Stimulated activated CD8-positive, alpha-beta memory T cell treated with anti-CD3 and anti-CD28 coated beads, Interleukin-7, amount 100 ng/mL, for 24 hours (primary cell): ENCODE data around the gene GPR153.
"Not testable (repeated sequence)": the region's sequence is repeated elsewhere in the genome, so short reads cannot be mapped to it uniquely, and the experiment has no call there.

ENCODE experiments used
- DNase-seq: peaks from one replicate; pipeline ENCODE4 v3.0.0-alpha.2; 2020; ENCODE audit warnings: low read depth

GPR153 gene

DNA sequence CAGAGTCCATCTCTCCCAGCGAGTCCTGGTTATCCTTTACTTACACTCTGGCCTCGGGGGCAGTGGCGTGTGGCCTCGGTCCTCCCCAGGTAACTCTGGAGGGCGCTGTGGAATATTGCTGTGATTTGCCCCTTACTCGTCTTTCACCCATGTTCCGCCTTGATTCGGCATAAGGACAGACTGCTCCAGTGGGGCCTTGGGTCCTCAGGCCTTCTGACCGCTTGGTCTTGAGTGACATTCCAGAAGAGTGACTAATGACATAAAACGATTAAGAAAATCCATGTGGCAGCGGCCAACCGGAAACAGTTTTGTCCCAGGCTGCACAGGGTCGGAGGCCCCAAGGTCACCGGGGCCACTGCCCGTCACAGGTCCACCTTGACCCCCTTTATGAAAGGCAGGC is 36.2 kb downstream of the GPR153 start:
- no peak for DNase-seq

- no peak for DNase-seq
These were observed 37.3 kb downstream of the GPR153 start for GRCh38 chr1:6223617-6224016.

GRCh38 chr1:6222636-6223035 is 38.3 kb downstream of the GPR153 start:
- no peak for DNase-seq

- no peak for DNase-seq
These were observed 39.6 kb downstream of the GPR153 start for GRCh38 chr1:6221210-6221784.

- DNase-seq, result no peak
These were observed 40.7 kb downstream of the GPR153 start for GRCh38 chr1:6220236-6220635.

GRCh38 chr1:6219641-6220040 is 41.3 kb downstream of the GPR153 start:
- not testable (repeated sequence) for DNase-seq

GRCh38 chr1:6218375-6219164 is 42.3 kb downstream of the GPR153 start:
- DNase-seq, result no peak

- DNase-seq, result no peak
These were observed 48.5 kb downstream of the GPR153 start for GRCh38 chr1:6212193-6212959.

- no peak for DNase-seq
These were observed 49.2 kb downstream of the GPR153 start for GRCh38 chr1:6211731-6212130.

DNA sequence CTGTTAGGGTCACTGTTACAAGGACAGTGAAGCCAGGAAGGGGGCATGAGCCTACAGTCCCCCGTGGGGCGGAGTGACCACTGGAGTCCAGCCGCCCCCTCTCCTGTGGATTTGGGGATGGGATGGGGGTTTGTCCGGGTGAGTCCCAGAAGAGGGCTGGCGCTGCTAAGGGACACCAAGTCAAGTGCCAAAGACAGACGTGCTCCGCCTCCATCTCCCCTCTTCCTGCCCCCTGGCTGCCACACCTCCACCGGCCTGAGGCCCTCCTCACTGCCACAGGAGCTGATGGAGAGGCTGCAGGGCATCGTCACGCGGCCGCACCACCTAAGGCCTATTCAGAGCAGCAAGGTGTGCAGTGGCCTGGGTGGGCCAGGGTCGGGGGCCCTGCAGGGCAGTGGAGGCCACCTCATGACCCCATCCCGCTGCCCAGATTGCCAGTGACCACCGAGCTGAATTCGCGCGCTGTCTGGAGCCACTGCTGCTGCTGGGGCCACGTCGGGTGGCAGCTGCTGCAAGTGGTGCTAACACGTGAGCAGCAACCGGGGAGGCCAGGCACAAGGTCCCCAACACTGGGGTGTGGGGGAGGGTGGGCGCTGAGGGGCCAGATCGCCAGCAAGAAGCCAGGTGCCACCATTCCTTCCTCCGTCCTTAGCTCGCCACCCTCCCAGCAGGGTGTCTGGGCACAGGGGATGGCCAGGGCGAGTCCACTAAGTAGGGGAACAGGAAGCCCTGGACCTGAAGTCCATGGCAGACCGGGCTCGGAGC is 50.1 kb downstream of the GPR153 start:
- no peak for DNase-seq

- DNase-seq, result no peak
These were observed 51.0 kb downstream of the GPR153 start for GRCh38 chr1:6209661-6210580.

DNA sequence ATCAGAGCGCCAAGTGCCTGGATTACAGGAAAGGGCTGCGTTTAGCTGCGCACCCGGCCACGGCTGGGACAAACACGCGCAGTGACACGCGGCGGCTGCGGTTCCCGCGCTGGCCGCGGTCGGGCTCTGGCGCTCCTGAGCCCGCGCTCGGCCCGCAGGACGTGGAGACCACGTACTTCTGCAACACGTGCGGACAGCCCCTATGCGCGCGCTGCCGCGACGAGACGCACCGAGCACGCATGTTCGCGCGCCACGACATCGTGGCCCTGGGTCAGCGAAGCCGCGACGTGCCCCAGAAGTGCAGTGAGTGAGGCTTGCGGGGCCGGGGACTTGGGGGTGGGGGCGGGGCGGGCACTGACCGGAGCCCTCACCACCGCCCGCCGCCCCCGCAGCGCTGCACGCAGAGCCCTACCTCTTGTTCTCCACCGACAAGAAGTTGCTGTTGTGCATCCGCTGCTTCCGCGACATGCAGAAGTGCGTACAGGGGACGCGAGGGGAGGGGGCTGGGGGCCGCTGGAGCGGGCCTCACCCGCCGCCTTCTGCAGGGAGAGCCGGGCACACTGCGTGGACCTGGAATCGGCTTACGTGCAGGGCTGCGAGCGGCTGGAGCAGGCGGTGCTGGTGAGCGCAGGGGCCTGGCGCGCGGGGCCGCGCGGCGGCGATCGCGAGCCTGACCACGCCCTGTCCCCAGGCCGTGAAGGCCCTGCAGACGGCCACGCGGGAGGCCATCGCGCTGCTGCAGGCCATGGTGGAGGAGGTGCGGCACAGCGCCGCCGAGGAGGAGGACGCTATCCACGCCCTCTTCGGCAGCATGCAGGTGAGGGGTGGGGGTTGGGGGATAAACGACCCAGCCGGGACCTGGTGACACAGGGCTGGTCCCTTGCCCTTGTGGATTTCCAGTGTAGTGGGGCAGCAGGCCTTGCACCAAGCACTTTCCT is 51.9 kb downstream of the GPR153 start:
- no peak for DNase-seq

GRCh38 chr1:6207921-6208320 is 53.0 kb downstream of the GPR153 start:
- no peak for DNase-seq

- DNase-seq, result no peak
These were observed 53.6 kb downstream of the GPR153 start for GRCh38 chr1:6207075-6207885.

- no peak for DNase-seq
These were observed 54.4 kb downstream of the GPR153 start for GRCh38 chr1:6206520-6206855.

DNA sequence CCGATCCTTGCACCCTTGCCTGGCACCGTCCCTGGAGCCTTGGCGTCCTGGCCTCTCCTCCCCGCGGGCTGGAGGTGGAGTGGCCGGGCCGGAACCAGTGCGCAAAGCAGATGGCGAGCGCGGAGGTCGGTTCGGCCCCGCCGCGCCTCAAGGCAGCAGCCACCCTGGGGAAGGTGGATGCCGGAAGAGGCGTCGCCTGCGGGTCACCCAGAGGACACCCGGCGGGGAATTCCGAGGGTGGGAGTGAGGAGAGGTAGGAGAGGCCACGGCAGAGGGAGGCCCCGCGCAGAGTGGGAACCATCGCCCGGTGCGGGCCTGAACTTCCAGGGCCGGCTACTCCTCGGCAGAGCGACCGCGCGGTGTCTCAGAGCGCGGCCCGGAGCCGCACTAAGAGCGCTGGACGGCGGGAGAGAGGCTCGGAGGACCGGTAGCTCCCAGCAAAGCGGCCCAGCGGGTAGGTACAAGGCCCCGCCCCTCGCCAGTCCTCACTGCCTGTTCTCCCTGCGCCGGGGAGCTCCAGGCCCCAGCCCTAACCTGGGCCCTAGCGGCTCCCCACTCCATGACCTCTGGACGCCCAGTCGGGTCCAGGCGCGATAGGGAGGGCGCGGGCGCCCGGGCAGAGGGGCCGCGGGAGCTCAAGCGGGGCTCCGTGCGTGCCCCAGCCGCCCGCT is 54.9 kb downstream of the GPR153 start, which contains the start of gene RNF207:
TSS of gene RNF207 (plus strand) at position 271 of the 671 bp plus-strand sequence. CDS start 417 bp downstream, outside the sequence.
- DNase-seq, result no peak

DNA sequence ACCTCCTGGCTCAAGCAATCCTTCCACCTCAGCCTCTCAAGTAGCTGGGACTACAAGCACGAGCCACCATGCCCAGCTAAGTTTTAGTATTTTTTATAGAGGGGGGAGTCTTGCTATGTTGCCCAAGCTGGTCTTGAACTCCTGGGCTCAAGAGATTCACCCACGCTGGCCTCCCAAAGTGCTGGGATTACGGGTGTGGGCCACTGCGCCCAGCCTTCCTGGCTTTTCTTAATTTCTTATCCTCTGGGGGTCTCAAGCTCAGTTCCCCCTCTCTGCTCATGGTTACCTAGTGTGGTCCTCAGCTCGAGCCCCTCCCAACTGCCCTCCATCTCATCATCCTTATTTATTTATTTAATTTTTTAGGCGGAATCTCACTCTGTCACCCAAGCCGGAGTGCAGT is 58.6 kb downstream of the GPR153 start:
- no peak for DNase-seq

DNA sequence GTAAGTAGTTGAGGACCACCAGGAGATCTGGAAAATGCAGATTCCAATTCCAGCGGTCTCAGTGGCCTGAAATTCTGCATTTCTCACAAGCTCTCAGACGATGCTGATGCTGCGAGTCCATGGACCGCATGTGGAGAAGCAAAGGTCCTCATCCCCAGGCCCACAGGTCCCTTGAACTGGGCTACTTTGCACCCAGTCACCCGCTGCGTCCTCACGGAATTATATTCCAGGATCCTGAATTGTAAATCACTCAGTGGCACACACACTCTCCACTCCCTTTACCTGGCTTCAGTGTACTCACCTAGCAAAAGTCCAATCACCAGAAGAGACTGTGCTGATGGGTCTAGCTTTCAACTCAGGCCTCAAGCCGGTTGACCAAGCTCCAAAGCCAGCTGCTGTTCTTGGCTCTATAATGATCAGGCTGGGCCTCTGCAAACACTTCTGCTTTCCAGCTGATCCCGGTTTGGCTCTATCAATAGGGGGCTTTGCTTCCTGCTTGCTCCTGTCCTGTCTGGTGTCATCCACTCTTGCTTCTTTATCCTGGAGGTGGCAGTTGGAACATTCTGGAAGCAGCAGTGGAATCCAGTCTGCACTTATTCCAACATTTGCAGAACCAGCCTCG is 60.6 kb downstream of the GPR153 start:
- DNase-seq, result no peak
